GM12875 (cell line): Measurements from ENCODE around the gene TMEM115.
A peak's percentile ranks its signal among the peaks of the same experiment; 100 is the strongest.

Experiments used
- H3K4me3 ChIP-seq: one replicate; pipeline ENCODE4 v1.5.1; 2011; ENCODE audit warnings: low read depth, low read length, control low read depth
- CTCF ChIP-seq: IDR thresholded peaks from 2 replicates; pipeline ENCODE4 v1.5.1; 2011; ENCODE audit warnings: low read depth, mild to moderate bottlenecking, control low read depth, inconsistent platforms, low read length, moderate library complexity, borderline replicate concordance; ENCODE audit not compliant: insufficient read depth

Gene TMEM115

GRCh38 chr3:50370594-50370993 is 11.3 kb upstream of the TMEM115 start:
- no peak for TF ChIP-seq CTCF
- H3K4me3 ChIP-seq: no peak overlapping the region

GRCh38 chr3:50369012-50369670 is 9.8 kb upstream of the TMEM115 start:
- no peak for TF ChIP-seq CTCF

GRCh38 chr3:50365842-50366220 is 6.5 kb upstream of the TMEM115 start:
- H3K4me3 ChIP-seq: no peak overlapping the region
- TF ChIP-seq CTCF: no peak

More at GRCh38 chr3:50369012-50369670, 9.8 kb upstream of the TMEM115 start:
- H3K4me3 ChIP-seq: no peak overlapping the region

- no peak for TF ChIP-seq CTCF
Observed at GRCh38 chr3:50365080-50365841, 5.9 kb upstream of the TMEM115 start.

GRCh38 chr3:50364573-50365079 is 5.3 kb upstream of the TMEM115 start:
- no peak for TF ChIP-seq CTCF
- peak overlapping the region; percentile 32 for H3K4me3 ChIP-seq

More at GRCh38 chr3:50365080-50365841, 5.9 kb upstream of the TMEM115 start:
- H3K4me3 ChIP-seq: peak overlapping the region; percentile 55

- peak overlapping the region; percentile 8 for H3K4me3 ChIP-seq
- no peak for TF ChIP-seq CTCF
Observed at GRCh38 chr3:50359760-50360110, 414 bp upstream of the TMEM115 start.
